ENCODE data around the gene PQBP1.

Gene PQBP1

DNA sequence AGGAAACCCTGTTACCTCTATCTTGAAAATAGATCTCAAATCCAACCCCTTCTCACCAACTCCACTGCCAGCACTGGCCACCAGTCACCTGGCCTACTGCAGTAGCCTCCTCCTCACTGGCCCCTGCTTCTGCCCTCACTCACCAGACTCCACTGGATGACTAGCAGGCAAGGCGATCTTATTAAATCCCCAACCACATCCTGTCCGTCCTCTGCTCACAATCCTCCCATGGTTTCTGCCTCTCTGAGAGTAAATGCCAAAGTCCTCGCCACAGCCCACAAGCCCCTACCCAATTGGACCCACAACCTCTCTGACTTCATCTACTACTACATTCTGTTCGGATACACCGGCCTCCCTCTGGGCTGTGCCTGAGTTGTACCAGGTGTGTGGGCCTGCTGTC, 26.5 kb downstream of the PQBP1 start:
- no peak for DNase-seq (ENCODE audit: low read depth)

- no peak for DNase-seq (ENCODE audit: low read depth)
Measured at GRCh38 chrX:48927123-48927522, 29.4 kb downstream of the PQBP1 start.

DNA sequence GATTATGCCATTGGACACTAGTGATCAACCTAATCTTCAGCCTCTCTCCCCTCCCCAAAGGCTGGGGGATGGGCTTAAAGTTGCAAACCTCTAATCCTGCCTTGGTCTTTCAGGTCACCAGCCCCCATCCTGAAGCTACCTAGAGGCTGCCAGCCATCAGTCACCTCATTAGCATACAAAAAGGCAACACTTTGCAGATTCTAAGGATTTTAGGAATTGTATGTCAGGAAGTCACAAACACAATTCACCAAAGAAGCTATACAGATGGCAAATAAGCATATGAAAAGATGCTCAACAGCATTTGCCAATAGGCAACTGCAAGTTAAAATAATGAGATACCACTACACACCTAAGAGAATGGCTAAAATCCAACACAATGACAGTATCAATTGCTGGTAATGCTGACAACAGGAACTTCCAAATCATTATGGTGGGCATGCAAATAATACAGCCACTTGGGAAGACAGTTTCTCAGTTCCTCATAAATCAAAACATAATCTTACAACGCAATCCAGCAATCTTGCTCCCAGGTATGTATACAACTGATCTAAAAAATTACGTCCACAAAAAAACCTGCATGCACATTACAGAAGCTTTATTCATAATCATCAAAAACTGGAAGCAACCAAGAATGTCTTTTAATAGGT, 30.1 kb downstream of the PQBP1 start:
- no peak for DNase-seq (ENCODE audit: low read depth)

DNA sequence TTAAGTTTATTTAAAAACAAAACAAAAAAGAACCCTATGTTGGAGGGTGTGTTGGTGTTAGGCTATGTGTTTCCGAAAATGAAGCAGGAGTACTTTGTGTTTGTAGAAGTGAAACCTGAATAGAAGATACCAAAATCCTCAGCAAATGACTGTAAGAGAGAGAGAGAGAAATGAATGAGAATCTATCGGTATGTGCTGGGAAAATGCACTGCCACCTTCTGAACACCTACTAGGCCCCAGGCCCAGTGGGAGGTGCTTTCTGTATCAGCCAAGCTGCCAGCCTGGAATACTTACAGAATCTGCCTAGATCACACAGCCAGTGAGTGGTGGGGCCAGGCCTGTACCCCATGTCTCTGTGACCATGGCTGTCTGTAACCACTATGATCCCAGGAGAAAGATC, 36.0 kb downstream of the PQBP1 start:
- DNase-seq (ENCODE audit: low read depth): no peak

DNA sequence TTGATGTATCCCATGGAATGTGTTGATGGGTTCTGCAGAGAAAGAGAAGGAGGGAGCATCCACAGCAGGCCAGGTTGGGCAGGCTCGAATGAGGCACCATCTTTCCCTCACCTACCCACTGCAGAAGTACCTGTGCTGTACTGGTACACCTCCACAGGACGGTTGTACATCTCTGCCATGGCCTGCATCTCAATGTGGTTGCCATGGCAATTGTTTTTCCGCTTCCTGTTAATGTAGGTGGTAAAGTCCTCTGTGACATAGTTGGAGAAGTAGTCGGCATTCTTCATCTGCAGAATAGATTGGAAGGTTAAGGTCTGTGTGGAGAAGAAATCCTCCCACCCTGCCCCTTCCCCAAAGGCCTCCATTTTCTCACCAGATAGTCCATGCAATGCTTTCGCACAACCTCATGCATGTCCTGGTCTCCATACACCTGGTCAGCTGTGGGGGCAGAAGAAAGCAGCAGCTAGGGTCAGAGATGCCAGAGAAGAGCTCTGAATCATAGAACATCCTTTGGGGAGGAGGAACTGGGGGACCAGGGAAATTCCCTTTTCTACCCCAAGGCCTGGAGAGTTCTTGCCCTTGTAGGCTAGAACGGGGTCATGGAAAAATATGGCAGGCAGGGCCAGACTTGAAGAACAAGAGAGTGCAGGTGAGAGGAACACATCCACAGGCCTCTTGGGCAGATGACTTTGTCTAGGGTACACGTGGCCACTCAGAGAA, 37.0 kb downstream of the PQBP1 start:
- no peak for DNase-seq (ENCODE audit: low read depth)

DNA sequence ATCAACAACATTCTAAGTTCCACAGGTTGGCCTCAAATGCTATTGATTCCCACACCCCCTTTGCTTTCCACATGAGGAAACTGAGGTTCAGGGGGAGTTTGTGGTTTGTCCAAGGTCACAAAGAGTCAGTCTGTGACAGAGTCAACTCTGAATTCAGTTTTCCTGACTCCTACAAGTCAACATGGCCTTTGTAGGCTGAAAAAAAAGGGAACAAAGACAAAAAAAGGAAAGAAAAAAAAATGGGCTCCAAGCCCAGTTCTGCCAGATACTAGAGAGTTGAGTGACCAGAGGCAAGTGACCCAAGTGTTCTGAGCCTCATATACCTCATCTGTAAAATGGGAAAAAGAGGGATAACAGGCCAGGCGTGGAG, 37.6 kb downstream of the PQBP1 start:
- no peak for DNase-seq (ENCODE audit: low read depth)

- no peak for DNase-seq (ENCODE audit: low read depth)
Measured at GRCh38 chrX:48936429-48937053, 38.8 kb downstream of the PQBP1 start.

DNA sequence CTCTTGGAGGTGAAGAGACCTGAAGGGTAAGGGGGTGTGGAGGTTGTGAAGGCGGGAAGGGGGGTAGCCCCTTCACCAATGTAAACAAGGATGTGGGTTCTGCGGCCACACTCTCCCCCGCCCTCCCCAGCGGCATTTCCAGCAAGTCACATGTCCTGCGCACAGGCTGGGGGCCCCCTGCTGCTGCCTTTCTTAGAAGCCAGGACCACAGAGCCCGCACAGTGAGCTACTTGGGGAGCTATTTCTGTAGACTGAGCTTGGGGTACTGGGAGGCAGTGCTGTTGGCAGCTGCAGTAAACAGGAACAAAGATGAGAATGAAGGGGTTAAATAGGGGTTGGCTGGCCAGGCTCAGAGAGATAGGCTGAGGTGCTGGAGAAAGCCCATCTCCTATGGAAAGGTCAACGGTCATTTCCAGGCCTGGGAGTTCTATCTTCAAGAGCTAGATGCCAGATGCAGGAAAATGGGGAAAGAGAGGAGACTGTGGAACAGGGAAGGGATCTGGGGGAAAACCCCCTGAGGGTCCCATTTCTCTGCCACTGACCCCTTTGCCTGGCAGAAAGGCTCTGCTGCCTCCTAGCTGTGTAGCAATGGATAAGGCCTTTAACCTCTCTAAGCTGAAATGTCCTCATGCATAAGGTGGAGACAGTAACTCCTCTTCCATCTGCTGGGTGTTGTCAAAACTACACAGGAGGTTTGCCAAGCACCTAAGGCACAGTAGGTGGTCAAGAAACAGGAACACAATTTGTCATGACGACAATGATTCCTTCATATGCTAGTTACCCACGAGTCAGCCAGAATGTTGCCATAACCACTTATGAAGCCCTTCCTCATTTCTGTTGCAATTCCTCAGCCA, 39.6 kb downstream of the PQBP1 start:
- no peak for DNase-seq (ENCODE audit: low read depth)

DNA sequence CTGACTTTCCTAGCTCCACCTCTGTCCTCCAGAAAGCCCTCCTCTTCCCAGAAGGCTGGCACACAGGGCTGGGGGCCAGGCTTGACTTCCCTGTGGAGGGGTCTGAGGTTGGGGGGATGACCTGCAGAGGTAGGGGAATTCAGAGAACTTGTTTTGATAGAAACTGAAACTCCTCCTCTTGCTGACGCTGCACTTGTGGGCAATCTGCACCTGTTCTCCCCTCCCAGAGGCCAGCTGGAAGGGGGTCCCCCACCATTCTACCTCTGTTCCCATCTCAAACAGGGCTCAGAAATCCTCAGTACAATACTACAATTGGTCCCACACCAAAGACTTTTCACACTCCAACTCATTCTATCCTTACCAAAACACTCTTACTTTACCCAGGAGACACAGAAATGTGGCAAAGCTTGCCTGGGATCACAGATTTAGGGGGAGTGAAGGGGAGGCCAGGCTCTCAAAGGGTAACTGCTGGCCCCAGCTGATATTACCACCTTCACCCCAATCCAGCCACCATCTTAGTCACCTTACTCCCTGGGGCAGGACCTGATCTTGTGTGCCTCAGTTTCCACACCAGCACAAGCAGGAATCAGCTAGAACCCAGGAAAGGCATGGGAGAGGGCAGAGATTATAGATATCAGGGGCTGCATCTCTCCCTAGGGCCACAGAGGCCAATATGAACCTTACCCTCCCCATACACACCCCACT, 41.1 kb downstream of the PQBP1 start:
- no peak for DNase-seq (ENCODE audit: low read depth)

DNA sequence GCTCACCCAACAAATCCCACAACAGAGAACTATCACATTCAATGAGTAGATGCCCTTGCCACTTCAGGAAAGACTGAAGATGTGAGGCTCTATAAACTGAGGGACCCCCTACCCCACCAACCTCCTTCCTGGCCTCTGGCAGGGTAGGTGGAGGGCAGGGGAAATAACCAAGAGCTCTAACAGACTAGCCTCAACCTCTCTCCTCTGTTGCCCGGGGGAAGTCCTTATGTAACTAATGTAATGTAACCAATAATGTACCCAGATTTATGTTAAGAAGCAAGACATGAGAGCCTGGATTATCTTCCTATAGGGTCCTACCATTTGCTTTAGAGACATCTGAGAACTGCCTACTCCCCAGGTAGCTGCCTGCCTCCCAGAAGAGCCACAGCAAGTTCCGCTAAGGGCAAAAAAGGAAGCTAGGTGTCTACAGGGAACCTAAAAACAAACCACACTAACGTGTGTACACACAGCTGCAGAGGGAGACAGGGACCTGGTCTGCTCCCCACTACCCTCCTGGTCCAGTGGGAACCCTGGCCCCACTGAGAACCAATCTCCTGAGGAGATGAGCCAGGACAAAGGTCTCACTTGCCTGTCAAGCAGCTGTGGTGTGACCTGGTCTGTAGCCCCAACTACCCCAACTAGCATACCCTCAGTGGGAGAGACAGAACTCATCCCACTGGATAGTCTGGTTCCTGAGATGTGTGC, 41.9 kb downstream of the PQBP1 start:
- no peak for DNase-seq (ENCODE audit: low read depth)

DNA sequence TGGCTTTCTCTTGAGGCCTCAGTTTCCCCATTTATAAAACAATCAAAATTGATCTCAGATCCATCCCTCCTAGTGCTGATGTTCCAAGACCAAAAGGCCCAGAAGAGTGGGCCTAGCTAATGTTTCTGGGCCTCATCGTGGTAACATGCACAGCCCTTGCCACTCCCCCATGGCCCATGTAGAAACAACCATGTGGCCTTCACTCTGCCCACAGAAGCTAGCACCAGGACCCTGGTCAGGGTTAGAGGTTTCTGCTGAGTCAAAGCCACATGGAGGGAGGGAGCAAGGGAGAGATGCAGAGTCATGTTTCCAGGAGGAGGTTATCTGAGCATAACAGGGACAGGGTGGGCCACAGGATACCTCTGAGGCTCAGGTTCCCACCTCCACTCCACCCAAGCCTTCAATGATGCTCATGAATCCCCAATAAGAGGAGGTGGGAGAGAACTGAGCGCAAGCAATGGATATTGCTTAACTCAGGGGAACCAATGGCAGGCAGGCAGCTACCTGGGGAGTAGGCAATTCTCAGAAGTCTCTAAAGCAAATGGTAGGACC, 42.8 kb downstream of the PQBP1 start:
- no peak for DNase-seq (ENCODE audit: low read depth)

GRCh38 chrX:48942895-48943294, 45.2 kb downstream of the PQBP1 start:
- no peak for DNase-seq (ENCODE audit: low read depth)

DNA sequence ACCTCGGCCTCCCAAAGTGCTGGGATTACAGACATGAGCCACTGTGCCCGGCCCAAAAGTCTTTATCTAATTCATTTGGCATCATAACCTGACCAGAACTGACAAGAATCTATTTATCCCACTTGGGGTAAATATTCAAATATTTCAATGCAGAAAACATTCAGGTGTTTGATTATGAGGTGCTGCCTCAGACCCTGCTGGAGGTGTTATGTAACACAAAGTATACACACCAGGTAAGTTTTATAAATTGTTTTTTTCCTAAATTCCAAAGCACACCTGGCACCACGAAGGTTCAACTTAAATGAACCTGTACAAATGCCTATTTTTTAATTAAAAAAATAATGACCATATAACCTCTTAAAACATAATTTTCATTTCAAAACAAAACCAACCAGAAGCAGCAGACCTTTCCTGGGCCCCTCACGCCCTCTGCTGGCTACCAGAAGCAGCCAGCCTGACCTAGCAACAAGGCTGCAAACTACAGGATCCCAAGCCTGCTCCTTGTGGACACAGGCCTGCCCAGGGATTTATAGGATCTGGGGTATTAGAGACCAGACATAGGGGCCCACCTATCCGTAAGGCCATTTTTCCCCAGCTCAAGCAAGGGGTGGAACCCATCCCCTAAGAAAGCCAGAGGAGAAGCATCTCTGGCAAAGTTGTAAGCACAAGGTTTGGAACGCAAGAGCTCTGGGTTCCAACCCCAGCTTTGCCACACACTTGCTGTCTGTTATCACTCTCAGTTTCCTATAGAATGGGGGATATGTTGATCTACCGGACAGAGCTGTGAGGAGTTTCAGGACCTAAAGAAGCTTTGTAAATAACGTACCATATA, 48.0 kb downstream of the PQBP1 start:
- DNase-seq (ENCODE audit: low read depth): no peak

- no peak for DNase-seq (ENCODE audit: low read depth)
Measured at GRCh38 chrX:48948589-48948988, 50.9 kb downstream of the PQBP1 start.

Data from GM04503 (cell line).